Measurements from ENCODE around the gene RFX4. TPM values are rescaled to one million over a fixed set of nuclear protein-coding genes. Genes with fewer than 3 reads are reported as not detected.

The RFX4 gene
- total RNA-seq, 1 experiment from 2014 or later: not detected

- in situ Hi-C loops (cut with HindIII; ENCODE audit: low pct_unique_long_range_greater_than_20kb, low sequenced_read_pairs): no loop called here
- no peak for DNase-seq (ENCODE audit: low read depth, low spot score)
These were observed 211.6 kb downstream of the RFX4 start for GRCh38 chr12:106794369-106794768.

- in situ Hi-C loops (cut with HindIII; ENCODE audit: low pct_unique_long_range_greater_than_20kb, low sequenced_read_pairs): no loop called here
- DNase-seq (ENCODE audit: low read depth, low spot score): no peak
These were observed 218.4 kb downstream of the RFX4 start for GRCh38 chr12:106801167-106801708.

- in situ Hi-C loops (cut with HindIII; ENCODE audit: low pct_unique_long_range_greater_than_20kb, low sequenced_read_pairs): no loop called here
- no peak for DNase-seq (ENCODE audit: low read depth, low spot score)
These were observed 219.2 kb downstream of the RFX4 start for GRCh38 chr12:106801830-106802533.

- no peak for DNase-seq (ENCODE audit: low read depth, low spot score)
- in situ Hi-C loops (cut with HindIII; ENCODE audit: low pct_unique_long_range_greater_than_20kb, low sequenced_read_pairs): no loop called here
These were observed 221.9 kb downstream of the RFX4 start for GRCh38 chr12:106804668-106805067.

Other genes with a start within 250 kb of the RFX4 start
- 12.4 and 13.9 TPM in 2 replicates for gene POLR3B, start 225.3 kb upstream of the RFX4 start, total RNA-seq (2014; rRNA removed; shearing (Covaris generic))
- 9.0 and 9.4 TPM in 2 replicates for gene RIC8B, start 191.7 kb downstream of the RFX4 start, total RNA-seq (2014; rRNA removed; shearing (Covaris generic))